HEK293 (cell line): ENCODE data around the gene ANKRD44.

Source experiments
- CTCF ChIA-PET: fragments of 350-600 bp; formaldehyde crosslinking; extraction: SDS; loops from one replicate; lab custom pipeline; 2021; ENCODE audit warnings: antibody characterized with exemption; lab: Yijun Ruan, JAX
- POLR2A ChIA-PET: fragments of 300-600 bp; formaldehyde crosslinking; extraction: SDS; loops from one replicate; lab custom pipeline; 2020; ENCODE audit warnings: antibody characterized with exemption, inconsistent platforms; lab: Yijun Ruan, JAX
- H3K27ac ChIP-seq: fragments of 200-500 bp; sonication (Bioruptor generic); 2 replicates; pipeline ENCODE4 v1.5.1; 2014; ENCODE audit warnings: low read depth, low read length, control low read depth, inconsistent platforms; ENCODE audit errors: extremely low read depth
- H3K36me3 ChIP-seq, 2 experiments: fragments of 200-500 bp in 1 of 2; sonication (Bioruptor generic) in 1 of 2; 1 replicate in 1 of 2; 2 replicates in 1 of 2; pipeline ENCODE4 v1.5.1; 2014 to 2017; ENCODE audit warnings: inconsistent platforms in 2 of 2, low read length in 2 of 2; ENCODE audit not compliant: control insufficient read depth in 2 of 2, insufficient read depth in 1 of 2
- H3K4me1 ChIP-seq: fragments of 200-500 bp; sonication (Bioruptor generic); 2 replicates; pipeline ENCODE4 v1.5.1; 2014; ENCODE audit warnings: mild to moderate bottlenecking, low read length, inconsistent platforms; ENCODE audit not compliant: control insufficient read depth, insufficient read depth
- H3K4me3 ChIP-seq: 2 replicates; pipeline ENCODE4 v1.5.1; 2011; ENCODE audit warnings: low read depth, mild to moderate bottlenecking, control low read depth, low read length, moderate library complexity
- H3K9me3 ChIP-seq: fragments of 200-500 bp; sonication (Bioruptor generic); 2 replicates; pipeline ENCODE4 v1.5.1; 2014; ENCODE audit warnings: low read depth, low read length, inconsistent platforms; ENCODE audit not compliant: control insufficient read depth, insufficient read depth
- KLF1 ChIP-seq: fragments of 450-650 bp; formaldehyde crosslinking; IDR thresholded peaks from 2 replicates; pipeline ENCODE4 v1.5.1; 2016; ENCODE audit warnings: missing biosample characterization, missing genetic modification characterization
- MYNN ChIP-seq: fragments of 450-650 bp; formaldehyde crosslinking; IDR thresholded peaks from 2 replicates; pipeline ENCODE4 v1.5.1; 2016; ENCODE audit warnings: missing biosample characterization, missing genetic modification characterization, borderline replicate concordance
- PBX3 ChIP-seq: sonication (generic); formaldehyde crosslinking; IDR thresholded peaks from 2 replicates; pipeline ENCODE4 v1.8.1; 2022; ENCODE audit warnings: mild to moderate bottlenecking, moderate library complexity, missing genetic modification reagents
- PRDM4 ChIP-seq: fragments of 450-650 bp; formaldehyde crosslinking; IDR thresholded peaks from 2 replicates; pipeline ENCODE4 v1.5.1; 2017; ENCODE audit warnings: missing biosample characterization, missing genetic modification characterization
- WT1 ChIP-seq: fragments of 450-650 bp; formaldehyde crosslinking; IDR thresholded peaks from 2 replicates; pipeline ENCODE4 v1.5.1; 2016; ENCODE audit warnings: missing biosample characterization, missing genetic modification characterization
- ZBTB44 ChIP-seq: fragments of 450-650 bp; IDR thresholded peaks from 2 replicates; pipeline ENCODE4 v1.5.1; 2018; ENCODE audit warnings: missing biosample characterization, mild to moderate bottlenecking, missing genetic modification characterization
- ZNF19 ChIP-seq: fragments of 450-650 bp; formaldehyde crosslinking; IDR thresholded peaks from 2 replicates; pipeline ENCODE4; 2016; ENCODE audit warnings: missing biosample characterization, missing genetic modification characterization, low read depth
- ZNF223 ChIP-seq: fragments of 450-650 bp; formaldehyde crosslinking; IDR thresholded peaks from 2 replicates; pipeline ENCODE4 v1.5.1; 2016; ENCODE audit warnings: missing biosample characterization, missing genetic modification characterization
- ZNF23 ChIP-seq: fragments of 450-650 bp; formaldehyde crosslinking; IDR thresholded peaks from 2 replicates; pipeline ENCODE4 v1.5.1; 2016; ENCODE audit warnings: missing biosample characterization, missing genetic modification characterization, borderline replicate concordance
- ZNF24 ChIP-seq: fragments of 450-650 bp; formaldehyde crosslinking; IDR thresholded peaks from 2 replicates; pipeline ENCODE4 v1.5.1; 2016; ENCODE audit warnings: missing biosample characterization, missing genetic modification characterization
- ZNF292 ChIP-seq: fragments of 450-650 bp; formaldehyde crosslinking; IDR thresholded peaks from 2 replicates; pipeline ENCODE4 v1.5.1; 2016; ENCODE audit warnings: low read depth, missing biosample characterization, missing genetic modification characterization, borderline replicate concordance
- ZNF510 ChIP-seq: fragments of 450-650 bp; formaldehyde crosslinking; IDR thresholded peaks from 2 replicates; pipeline ENCODE4 v1.5.1; 2018; ENCODE audit warnings: mild to moderate bottlenecking, missing genetic modification characterization, missing biosample characterization; ENCODE audit not compliant: insufficient replicate concordance
- ZNF571 ChIP-seq: fragments of 450-650 bp; formaldehyde crosslinking; IDR thresholded peaks from 2 replicates; pipeline ENCODE4 v1.5.0; 2017; ENCODE audit warnings: missing biosample characterization, missing genetic modification characterization
- ZNF776 ChIP-seq: fragments of 450-650 bp; formaldehyde crosslinking; IDR thresholded peaks from 2 replicates; pipeline ENCODE4 v1.5.0; 2017; ENCODE audit warnings: missing biosample characterization, missing genetic modification characterization, borderline replicate concordance
- ZNF792 ChIP-seq: fragments of 450-650 bp; formaldehyde crosslinking; IDR thresholded peaks from 2 replicates; pipeline ENCODE4 v1.5.1; 2016; ENCODE audit warnings: missing biosample characterization, missing genetic modification characterization
- TF ChIP-seq, protein P1 (sequence below): fragments of 450-650 bp; formaldehyde crosslinking; IDR thresholded peaks from 2 replicates; pipeline ENCODE4 v1.5.1; 2016; ENCODE audit warnings: missing biosample characterization, missing genetic modification characterization
- TF ChIP-seq, protein P2 (sequence below): fragments of 450-650 bp; formaldehyde crosslinking; IDR thresholded peaks from 2 replicates; pipeline ENCODE4 v1.5.1; 2016; ENCODE audit warnings: missing biosample characterization, missing genetic modification characterization
- TF ChIP-seq, protein P3 (sequence below): fragments of 450-650 bp; formaldehyde crosslinking; IDR thresholded peaks from 2 replicates; pipeline ENCODE4 v1.5.1; 2016; ENCODE audit warnings: missing biosample characterization, missing genetic modification characterization
- TF ChIP-seq, protein P4 (sequence below): fragments of 450-650 bp; formaldehyde crosslinking; IDR thresholded peaks from 2 replicates; pipeline ENCODE4 v1.5.1; 2016; ENCODE audit warnings: missing biosample characterization, missing genetic modification characterization, low read depth

The ANKRD44 gene

DNA sequence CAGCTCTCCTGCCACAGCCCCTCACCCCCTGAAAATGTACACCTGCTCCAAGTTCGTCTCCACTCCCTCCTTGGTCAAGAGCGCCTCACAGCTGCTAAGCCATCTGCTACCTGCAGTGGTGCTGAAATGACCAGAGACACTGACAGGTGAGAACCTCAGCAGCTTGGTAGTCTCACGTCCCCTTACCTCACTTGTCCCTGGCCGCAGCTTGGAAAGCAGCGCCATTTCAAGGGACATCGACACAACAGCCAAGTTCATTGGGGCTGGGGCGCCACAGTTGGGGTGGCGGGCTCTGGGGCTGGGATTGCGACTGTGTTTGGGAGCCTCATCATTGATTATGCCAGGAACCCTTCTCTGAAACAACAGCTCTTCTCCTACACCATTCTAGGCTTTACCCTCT, 47.5 kb downstream of the ANKRD44 start:
- no peaks in the 10 kb centered on the region for H3K36me3 ChIP-seq
- H3K27ac ChIP-seq: no peak overlapping the region
- CTCF ChIA-PET: interaction anchor here (0.7 kb wide), 1 partner anchor 10 kb away, joined by 3 read pairs; no protein-coding TSS in a partner anchor
- TF ChIP-seq, protein P1, sequence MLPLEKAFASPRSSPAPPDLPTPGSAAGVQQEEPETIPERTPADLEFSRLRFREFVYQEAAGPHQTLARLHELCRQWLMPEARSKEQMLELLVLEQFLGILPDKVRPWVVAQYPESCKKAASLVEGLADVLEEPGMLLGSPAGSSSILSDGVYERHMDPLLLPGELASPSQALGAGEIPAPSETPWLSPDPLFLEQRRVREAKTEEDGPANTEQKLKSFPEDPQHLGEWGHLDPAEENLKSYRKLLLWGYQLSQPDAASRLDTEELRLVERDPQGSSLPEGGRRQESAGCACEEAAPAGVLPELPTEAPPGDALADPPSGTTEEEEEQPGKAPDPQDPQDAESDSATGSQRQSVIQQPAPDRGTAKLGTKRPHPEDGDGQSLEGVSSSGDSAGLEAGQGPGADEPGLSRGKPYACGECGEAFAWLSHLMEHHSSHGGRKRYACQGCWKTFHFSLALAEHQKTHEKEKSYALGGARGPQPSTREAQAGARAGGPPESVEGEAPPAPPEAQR (tag by site-specific recombination): no peak
- TF ChIP-seq PBX3 (CRISPR knock-in tag) (no peak), KLF1 (tag by site-specific recombination) (no peak), PRDM4 (tag by site-specific recombination) (no peak), ZNF24 (tag by site-specific recombination) (no peak)
- TF ChIP-seq, protein P2, sequence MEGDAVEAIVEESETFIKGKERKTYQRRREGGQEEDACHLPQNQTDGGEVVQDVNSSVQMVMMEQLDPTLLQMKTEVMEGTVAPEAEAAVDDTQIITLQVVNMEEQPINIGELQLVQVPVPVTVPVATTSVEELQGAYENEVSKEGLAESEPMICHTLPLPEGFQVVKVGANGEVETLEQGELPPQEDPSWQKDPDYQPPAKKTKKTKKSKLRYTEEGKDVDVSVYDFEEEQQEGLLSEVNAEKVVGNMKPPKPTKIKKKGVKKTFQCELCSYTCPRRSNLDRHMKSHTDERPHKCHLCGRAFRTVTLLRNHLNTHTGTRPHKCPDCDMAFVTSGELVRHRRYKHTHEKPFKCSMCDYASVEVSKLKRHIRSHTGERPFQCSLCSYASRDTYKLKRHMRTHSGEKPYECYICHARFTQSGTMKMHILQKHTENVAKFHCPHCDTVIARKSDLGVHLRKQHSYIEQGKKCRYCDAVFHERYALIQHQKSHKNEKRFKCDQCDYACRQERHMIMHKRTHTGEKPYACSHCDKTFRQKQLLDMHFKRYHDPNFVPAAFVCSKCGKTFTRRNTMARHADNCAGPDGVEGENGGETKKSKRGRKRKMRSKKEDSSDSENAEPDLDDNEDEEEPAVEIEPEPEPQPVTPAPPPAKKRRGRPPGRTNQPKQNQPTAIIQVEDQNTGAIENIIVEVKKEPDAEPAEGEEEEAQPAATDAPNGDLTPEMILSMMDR (tag by site-specific recombination): no peak
- H3K4me3 ChIP-seq: no peak overlapping the region
- no peaks in the 10 kb centered on the region for H3K4me1 ChIP-seq
- POLR2A ChIA-PET: interaction anchor here (0.7 kb wide), 1 partner anchor 23 kb away, joined by 4 read pairs; no protein-coding TSS in a partner anchor
- no peaks in the 10 kb centered on the region for H3K9me3 ChIP-seq

DNA sequence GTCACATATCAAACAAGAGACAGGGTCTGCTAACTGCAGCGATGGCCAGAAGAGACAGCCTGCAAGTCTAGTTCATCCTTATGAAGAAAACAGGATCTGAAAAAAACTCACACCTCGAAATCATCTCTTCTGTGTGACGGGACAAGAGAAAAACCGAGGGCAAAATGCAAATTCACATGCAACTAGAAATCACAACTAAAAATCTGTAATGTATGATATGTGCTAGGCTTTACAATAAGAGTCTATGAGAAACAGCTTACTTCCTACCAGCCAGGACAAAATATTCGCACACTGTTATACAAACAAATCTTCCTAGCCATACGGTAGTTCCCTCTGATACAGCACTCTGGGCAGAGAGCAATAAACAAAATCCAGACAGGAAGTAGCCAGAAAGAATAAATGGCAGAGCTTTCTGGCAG, 48.8 kb downstream of the ANKRD44 start:
- H3K4me3 ChIP-seq: no peak overlapping the region
- H3K4me1 ChIP-seq: no peaks in the 10 kb centered on the region
- no peak overlapping the region for H3K27ac ChIP-seq
- CTCF ChIA-PET: no interaction called here
- no peaks in the 10 kb centered on the region for H3K36me3 ChIP-seq
- H3K9me3 ChIP-seq: no peaks in the 10 kb centered on the region
- POLR2A ChIA-PET: no interaction called here
- TF ChIP-seq ZBTB44 (tag by site-specific recombination) (no peak), ZNF792 (no peak), ZNF19 (no peak), ZNF776 (no peak), MYNN (tag by site-specific recombination) (no peak), ZNF571 (no peak), ZNF510 (no peak), ZNF23 (tag by site-specific recombination) (no peak), ZNF223 (no peak), WT1 (tag by site-specific recombination) (no peak), ZNF292 (tag by site-specific recombination) (no peak)
- TF ChIP-seq, protein P3, sequence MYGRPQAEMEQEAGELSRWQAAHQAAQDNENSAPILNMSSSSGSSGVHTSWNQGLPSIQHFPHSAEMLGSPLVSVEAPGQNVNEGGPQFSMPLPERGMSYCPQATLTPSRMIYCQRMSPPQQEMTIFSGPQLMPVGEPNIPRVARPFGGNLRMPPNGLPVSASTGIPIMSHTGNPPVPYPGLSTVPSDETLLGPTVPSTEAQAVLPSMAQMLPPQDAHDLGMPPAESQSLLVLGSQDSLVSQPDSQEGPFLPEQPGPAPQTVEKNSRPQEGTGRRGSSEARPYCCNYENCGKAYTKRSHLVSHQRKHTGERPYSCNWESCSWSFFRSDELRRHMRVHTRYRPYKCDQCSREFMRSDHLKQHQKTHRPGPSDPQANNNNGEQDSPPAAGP (tag by site-specific recombination): no peak
- TF ChIP-seq, protein P4, sequence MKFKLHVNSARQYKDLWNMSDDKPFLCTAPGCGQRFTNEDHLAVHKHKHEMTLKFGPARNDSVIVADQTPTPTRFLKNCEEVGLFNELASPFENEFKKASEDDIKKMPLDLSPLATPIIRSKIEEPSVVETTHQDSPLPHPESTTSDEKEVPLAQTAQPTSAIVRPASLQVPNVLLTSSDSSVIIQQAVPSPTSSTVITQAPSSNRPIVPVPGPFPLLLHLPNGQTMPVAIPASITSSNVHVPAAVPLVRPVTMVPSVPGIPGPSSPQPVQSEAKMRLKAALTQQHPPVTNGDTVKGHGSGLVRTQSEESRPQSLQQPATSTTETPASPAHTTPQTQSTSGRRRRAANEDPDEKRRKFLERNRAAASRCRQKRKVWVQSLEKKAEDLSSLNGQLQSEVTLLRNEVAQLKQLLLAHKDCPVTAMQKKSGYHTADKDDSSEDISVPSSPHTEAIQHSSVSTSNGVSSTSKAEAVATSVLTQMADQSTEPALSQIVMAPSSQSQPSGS (tag by site-specific recombination): no peak
